Measurements from ENCODE around the gene SLC22A2.

Gene SLC22A2

GRCh38 chr6:160203522-160203921, 55.1 kb downstream of the SLC22A2 start:
- no peak for DNase-seq

GRCh38 chr6:160203076-160203475, 55.5 kb downstream of the SLC22A2 start:
- DNase-seq: no peak

DNA sequence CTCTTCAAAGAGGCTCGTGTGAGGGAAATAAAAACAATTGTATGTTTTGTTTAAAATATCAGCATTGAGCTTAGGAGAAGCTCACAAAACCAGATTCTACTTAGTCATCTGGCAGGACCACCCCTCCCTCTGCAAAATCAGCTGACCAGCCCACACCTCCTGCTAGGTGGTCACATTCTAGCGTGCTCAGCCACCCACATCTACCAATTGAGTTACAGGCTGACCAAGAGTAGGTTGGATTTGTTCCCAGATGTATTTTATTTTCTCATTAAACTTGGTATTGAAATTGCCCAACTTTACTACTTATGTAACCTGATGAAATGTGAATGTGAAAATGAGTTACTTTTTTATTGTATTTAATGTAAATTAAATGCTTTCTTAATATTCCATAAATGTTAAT, 56.2 kb downstream of the SLC22A2 start:
- no peak for DNase-seq

GRCh38 chr6:160201061-160201460, 57.6 kb downstream of the SLC22A2 start:
- DNase-seq: no peak

- no peak for DNase-seq
These were observed 59.9 kb downstream of the SLC22A2 start for GRCh38 chr6:160198606-160199211.

- no peak for DNase-seq
These were observed 61.0 kb downstream of the SLC22A2 start for GRCh38 chr6:160197662-160198061.

GRCh38 chr6:160194808-160195207, 63.8 kb downstream of the SLC22A2 start:
- no peak for DNase-seq

- no peak for DNase-seq
These were observed 65.8 kb downstream of the SLC22A2 start for GRCh38 chr6:160192840-160193239.

GRCh38 chr6:160190973-160191372, 67.6 kb downstream of the SLC22A2 start:
- no peak for DNase-seq

- no peak for DNase-seq
These were observed 68.5 kb downstream of the SLC22A2 start for GRCh38 chr6:160190081-160190480.

GRCh38 chr6:160188773-160189172, 69.8 kb downstream of the SLC22A2 start:
- DNase-seq: no peak

DNA sequence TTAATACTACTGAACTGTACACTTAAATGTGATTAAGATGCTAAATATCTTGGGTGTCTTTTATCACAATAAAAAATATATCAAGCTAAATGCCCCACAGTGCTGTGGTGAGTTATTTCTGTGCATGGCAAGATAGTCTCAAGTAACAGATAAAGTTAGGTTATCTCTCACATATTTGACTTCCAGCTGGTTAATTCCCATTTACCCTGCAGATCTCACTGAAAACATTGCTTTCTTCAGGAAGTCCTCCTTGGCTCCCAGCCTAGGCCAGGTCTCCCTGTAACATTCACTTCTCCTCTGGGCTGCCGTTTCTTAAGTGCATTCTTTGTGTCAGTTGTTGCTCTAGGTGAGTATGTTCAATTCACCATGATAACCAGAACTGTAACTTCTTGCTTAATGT, 77.9 kb downstream of the SLC22A2 start:
- no peak for DNase-seq

- no peak for DNase-seq
These were observed 80.3 kb downstream of the SLC22A2 start for GRCh38 chr6:160178271-160178670.

- DNase-seq: no peak
These were observed 81.4 kb downstream of the SLC22A2 start for GRCh38 chr6:160177220-160177619.

GRCh38 chr6:160174681-160175080, 83.9 kb downstream of the SLC22A2 start:
- DNase-seq: no peak

- DNase-seq: no peak
These were observed 84.7 kb downstream of the SLC22A2 start for GRCh38 chr6:160173806-160174527.

DNA sequence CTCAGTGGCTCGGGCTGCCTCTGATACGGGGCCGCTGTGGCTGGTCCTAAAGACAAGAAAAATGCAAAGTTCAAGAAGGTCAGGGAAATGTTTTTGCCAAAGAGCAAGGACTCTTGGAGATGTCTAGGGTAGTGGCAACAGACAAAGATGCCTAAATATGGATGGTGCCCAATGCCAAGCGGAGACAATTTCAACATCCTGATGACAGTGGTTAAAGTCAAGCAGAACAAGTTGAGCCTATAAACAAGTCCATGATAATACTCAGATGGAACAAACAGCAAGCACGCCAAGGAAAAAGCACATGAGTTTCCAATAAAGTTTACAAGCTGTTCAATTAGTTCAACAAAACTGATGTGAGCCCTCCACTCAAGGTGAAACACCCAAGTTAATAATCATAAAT, 85.9 kb downstream of the SLC22A2 start:
- no peak for DNase-seq

DNA sequence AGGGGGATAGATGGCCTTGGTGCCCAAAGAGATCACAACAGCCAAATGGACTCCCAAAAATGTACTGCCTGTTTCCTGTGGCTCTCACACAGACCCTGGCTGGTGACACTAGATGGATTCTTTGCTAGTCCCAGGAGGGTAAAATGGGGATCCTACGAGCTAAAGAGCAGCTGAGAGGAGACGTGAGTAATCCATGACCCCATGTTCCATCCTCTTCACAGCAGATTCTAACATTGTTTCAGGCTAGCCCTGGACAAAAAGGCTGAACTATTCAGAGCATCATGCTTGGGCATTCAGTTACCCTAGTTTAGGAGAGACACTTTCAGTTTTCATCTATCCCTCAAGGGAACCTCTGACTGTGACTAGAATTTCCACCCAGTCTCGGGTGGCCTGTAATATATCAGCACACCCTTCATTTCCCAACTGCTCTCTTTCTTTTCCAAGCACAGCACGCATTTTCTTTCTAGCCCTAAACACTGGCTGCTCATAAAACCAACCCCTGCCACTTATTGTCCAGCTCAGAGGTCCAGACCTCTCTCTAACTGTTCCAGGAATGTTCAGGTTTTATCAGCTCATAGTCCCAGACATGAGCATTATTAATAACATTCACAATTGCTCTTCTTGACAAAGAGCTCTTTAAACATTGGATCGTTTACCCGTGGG, 88.5 kb downstream of the SLC22A2 start:
- no peak for DNase-seq

- DNase-seq: no peak
These were observed 90.8 kb downstream of the SLC22A2 start for GRCh38 chr6:160167604-160168399.

All from activated CD4-positive, CD25-positive, alpha-beta regulatory T cell (primary cell).